ENCODE data around the gene DDO. TPM values are rescaled to one million over a fixed set of nuclear protein-coding genes. Genes with fewer than 3 reads are reported as not detected.

The DDO gene
- total and polyA plus RNA-seq, 2 of the 4 experiments (the other 2 are of a cell fraction), result 0.15 to 0.18 TPM

GRCh38 chr6:110345025-110345424, 70.3 kb downstream of the DDO start:
- Histone ChIP-seq H3K9me3 (ENCODE audit: control insufficient read depth, insufficient read depth, low read length) (no peaks in the 10 kb centered on the region), H3K27ac (ENCODE audit: insufficient read depth, low read length) (no peak overlapping the region), H3K9ac (ENCODE audit: low read depth, low read length) (no peak overlapping the region), H4K8ac (ENCODE audit: low read depth in 2 of 2, low read length in 2 of 2) (no peak overlapping the region), H3K18ac (ENCODE audit: low read depth, low read length) (no peak overlapping the region), H3K23ac (ENCODE audit: low read depth, low read length) (no peak overlapping the region), H3K27me3 (ENCODE audit: control insufficient read depth, insufficient read depth, low read length) (peaks cover 11% of the 10 kb centered on the region), H3K79me1 (ENCODE audit: low read depth in 1 of 2, low read length in 2 of 2) (no peaks in the 10 kb centered on the region), H2BK20ac (ENCODE audit: low read depth, low read length) (no peak overlapping the region), H3K4me1 (ENCODE audit: control insufficient read depth, insufficient read depth, low read length) (no peaks in the 10 kb centered on the region), H3K9me1 (ENCODE audit: insufficient read depth, low read length) (no peaks in the 10 kb centered on the region), H2AK9ac (replicated peaks; ENCODE audit: low read depth, low read length, poor library complexity) (no peak overlapping the region), H2BK120ac (ENCODE audit: low read depth, low read length) (no peak overlapping the region), H4K91ac (ENCODE audit: insufficient read depth, low read depth, low read length) (no peak overlapping the region), H2AFZ (replicated peaks; ENCODE audit: low read length, poor library complexity) (no peak overlapping the region), H3K4me2 (ENCODE audit: low read depth, low read length) (no peak overlapping the region), H3K4ac (ENCODE audit: low read depth, low read length) (no peak overlapping the region), H4K5ac (ENCODE audit: low read depth, low read length) (no peak overlapping the region), H3K36me3 (ENCODE audit: control insufficient read depth, insufficient read depth, low read length) (no peaks in the 10 kb centered on the region), H3K56ac (ENCODE audit: extremely low read depth, insufficient read depth, low read length) (no peak overlapping the region), H2AK5ac (ENCODE audit: low read depth, low read length) (no peak overlapping the region), H2BK15ac (ENCODE audit: low read depth, low read length) (no peak overlapping the region), H3K4me3 (ENCODE audit: insufficient read depth, low read depth, low read length) (no peak overlapping the region), H4K20me1 (ENCODE audit: insufficient read depth, low read length) (no peaks in the 10 kb centered on the region), H3K14ac (replicated peaks; ENCODE audit: low read depth, low read length) (no peak overlapping the region), H2BK5ac (ENCODE audit: low read depth, low read length, poor library complexity, severe bottlenecking) (no peak overlapping the region)
- BruUV-seq (replicated peaks), result no TSS peak
- TF ChIP-seq NFE2L2 (IDR thresholded peaks at IDR 0.05; ENCODE audit: low read depth, low read length) (no peak), BHLHE40 (IDR thresholded peaks at IDR 0.05; ENCODE audit: low read depth, low read length) (no peak), RAD21 (IDR thresholded peaks at IDR 0.05; ENCODE audit: low read length) (no peak), POLR2A (IDR thresholded peaks at IDR 0.05; ENCODE audit: low read depth, low read length) (no peak), MXI1 (IDR thresholded peaks at IDR 0.05; ENCODE audit: borderline replicate concordance, low read depth, low read length) (no peak), CHD1 (IDR thresholded peaks at IDR 0.05; ENCODE audit: low read depth, low read length) (no peak), CTCF (conservative IDR thresholded peaks at IDR 0.05; ENCODE audit: low read depth, low read length) (no peak), MAFK (IDR thresholded peaks at IDR 0.05; ENCODE audit: low read depth, low read length) (no peak), RFX5 (IDR thresholded peaks at IDR 0.05; ENCODE audit: low read depth, low read length) (no peak), FOS (IDR thresholded peaks at IDR 0.05; ENCODE audit: low read depth, low read length) (no peak), SMC3 (IDR thresholded peaks at IDR 0.05; ENCODE audit: low read depth, low read length) (no peak), CEBPB (IDR thresholded peaks at IDR 0.05; ENCODE audit: low read depth, low read length) (no peak), RCOR1 (IDR thresholded peaks at IDR 0.05; ENCODE audit: insufficient replicate concordance, low read length) (no peak), MAZ (IDR thresholded peaks at IDR 0.05; ENCODE audit: borderline replicate concordance, low read depth, low read length) (no peak)
- TF ChIP-seq, protein P1, sequence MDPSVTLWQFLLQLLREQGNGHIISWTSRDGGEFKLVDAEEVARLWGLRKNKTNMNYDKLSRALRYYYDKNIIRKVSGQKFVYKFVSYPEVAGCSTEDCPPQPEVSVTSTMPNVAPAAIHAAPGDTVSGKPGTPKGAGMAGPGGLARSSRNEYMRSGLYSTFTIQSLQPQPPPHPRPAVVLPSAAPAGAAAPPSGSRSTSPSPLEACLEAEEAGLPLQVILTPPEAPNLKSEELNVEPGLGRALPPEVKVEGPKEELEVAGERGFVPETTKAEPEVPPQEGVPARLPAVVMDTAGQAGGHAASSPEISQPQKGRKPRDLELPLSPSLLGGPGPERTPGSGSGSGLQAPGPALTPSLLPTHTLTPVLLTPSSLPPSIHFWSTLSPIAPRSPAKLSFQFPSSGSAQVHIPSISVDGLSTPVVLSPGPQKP (IDR thresholded peaks at IDR 0.05; ENCODE audit: borderline replicate concordance, low read depth, low read length), result no peak
- TF ChIP-seq, protein P2, sequence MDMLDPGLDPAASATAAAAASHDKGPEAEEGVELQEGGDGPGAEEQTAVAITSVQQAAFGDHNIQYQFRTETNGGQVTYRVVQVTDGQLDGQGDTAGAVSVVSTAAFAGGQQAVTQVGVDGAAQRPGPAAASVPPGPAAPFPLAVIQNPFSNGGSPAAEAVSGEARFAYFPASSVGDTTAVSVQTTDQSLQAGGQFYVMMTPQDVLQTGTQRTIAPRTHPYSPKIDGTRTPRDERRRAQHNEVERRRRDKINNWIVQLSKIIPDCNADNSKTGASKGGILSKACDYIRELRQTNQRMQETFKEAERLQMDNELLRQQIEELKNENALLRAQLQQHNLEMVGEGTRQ (IDR thresholded peaks at IDR 0.05; ENCODE audit: low read depth, low read length), result no peak
- ChIA-PET POLR2A (ENCODE audit: unreplicated experiment) (no interaction called here), CTCF (interaction anchor here (0.6 kb wide), 1 partner anchor 10 kb away, joined by 3 read pairs; no protein-coding TSS in a partner anchor)
- in situ Hi-C loops (cut with MboI; ENCODE audit: low sequenced_read_pairs) (no loop called here), intact Hi-C loops (cut with micrococcal nuclease) (no loop called here), dilution Hi-C loops (cut with HindIII; ENCODE audit: low sequenced_read_pairs, unreplicated experiment) (no loop called here)
- ATAC-seq (ENCODE audit: low read depth) (no peak), DNase-seq (no peak)
- no CpG with 5 or more reads among the region's 4 CpGs for WGBS, 2 experiments (ENCODE audit: extremely low coverage in 2 of 2, insufficient read length in 1 of 2)
